ENCODE measurements around the gene EXOC4.

DNA sequence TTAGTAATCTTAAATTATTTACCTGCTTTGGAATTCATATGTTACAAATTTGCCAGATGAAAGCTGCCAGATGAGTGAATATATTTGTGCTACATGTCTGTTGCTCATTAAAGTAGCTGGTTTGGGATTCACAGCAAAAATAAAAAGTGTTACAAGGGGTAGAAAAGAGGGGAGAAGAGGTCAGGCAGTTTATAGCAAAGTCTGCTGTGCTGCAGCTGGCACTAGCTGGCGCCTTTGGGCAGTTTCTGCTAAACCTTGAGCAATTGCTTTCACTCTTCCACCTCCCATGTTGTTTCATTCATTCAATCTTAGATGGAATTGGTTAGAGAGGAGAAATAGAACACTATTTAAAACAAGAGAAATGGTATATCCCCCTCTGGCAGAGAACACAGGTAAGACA lies 470.2 kb downstream of the EXOC4 start:
- TF ChIP-seq, protein P1, sequence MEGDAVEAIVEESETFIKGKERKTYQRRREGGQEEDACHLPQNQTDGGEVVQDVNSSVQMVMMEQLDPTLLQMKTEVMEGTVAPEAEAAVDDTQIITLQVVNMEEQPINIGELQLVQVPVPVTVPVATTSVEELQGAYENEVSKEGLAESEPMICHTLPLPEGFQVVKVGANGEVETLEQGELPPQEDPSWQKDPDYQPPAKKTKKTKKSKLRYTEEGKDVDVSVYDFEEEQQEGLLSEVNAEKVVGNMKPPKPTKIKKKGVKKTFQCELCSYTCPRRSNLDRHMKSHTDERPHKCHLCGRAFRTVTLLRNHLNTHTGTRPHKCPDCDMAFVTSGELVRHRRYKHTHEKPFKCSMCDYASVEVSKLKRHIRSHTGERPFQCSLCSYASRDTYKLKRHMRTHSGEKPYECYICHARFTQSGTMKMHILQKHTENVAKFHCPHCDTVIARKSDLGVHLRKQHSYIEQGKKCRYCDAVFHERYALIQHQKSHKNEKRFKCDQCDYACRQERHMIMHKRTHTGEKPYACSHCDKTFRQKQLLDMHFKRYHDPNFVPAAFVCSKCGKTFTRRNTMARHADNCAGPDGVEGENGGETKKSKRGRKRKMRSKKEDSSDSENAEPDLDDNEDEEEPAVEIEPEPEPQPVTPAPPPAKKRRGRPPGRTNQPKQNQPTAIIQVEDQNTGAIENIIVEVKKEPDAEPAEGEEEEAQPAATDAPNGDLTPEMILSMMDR (conservative IDR thresholded peaks at IDR 0.05 in 1 of 2, IDR thresholded peaks at IDR 0.05 in 1 of 2; ENCODE audit: low read depth in 1 of 2, low read length in 2 of 2), result no peak
- TF ChIP-seq EZH2 (IDR thresholded peaks at IDR 0.05; ENCODE audit: low read length, missing control alignments), result no peak

All from fibroblast of lung (primary cell).